Kidney (tissue), 14 donors: Measurements from ENCODE around the gene CDX1. TPM values are rescaled to one million over a fixed set of nuclear protein-coding genes. Genes with fewer than 3 reads are reported as not detected.

Experiments used
- DNase-seq, 5 donors: peaks; one replicate each; pipeline ENCODE4 v3.0.0-alpha.2; 2013 to 2020
- FAIRE-seq: peaks from 2 replicates; lab custom pipeline; 2012; peaks lifted over from hg19 to GRCh38; lab: Jason Lieb, UNC
- H3K27ac ChIP-seq, 2 donors: one replicate each; pipeline ENCODE4 v1.7.0; 2013; ENCODE audit warnings: low read depth in 2 of 2, low read length in 2 of 2, inconsistent platforms in 1 of 2
- H3K27me3 ChIP-seq: one replicate; pipeline ENCODE4 v1.7.1; 2013; ENCODE audit warnings: low read length, inconsistent platforms; ENCODE audit not compliant: control insufficient read depth, insufficient read depth
- H3K36me3 ChIP-seq, 3 donors: one replicate each; pipeline versions ENCODE4 v1.7.0 to v1.7.1; 2013; ENCODE audit warnings: low read length in 3 of 3, control low read depth in 1 of 3, inconsistent platforms in 1 of 3; ENCODE audit not compliant: insufficient read depth in 3 of 3, control insufficient read depth in 2 of 3
- H3K4me1 ChIP-seq, 3 donors: one replicate each; pipeline versions ENCODE4 v1.7.0 to v1.7.1; 2013; ENCODE audit warnings: low read length in 3 of 3, inconsistent platforms in 1 of 3, low read depth in 1 of 3; ENCODE audit not compliant: control insufficient read depth in 2 of 3, insufficient read depth in 2 of 3
- H3K4me3 ChIP-seq, 3 donors: one replicate each; pipeline versions ENCODE4 v1.7.0 to v1.8.1; 2013; ENCODE audit warnings: low read length in 3 of 3, control low read depth in 1 of 3, inconsistent platforms in 1 of 3
- H3K9ac ChIP-seq, 3 donors: one replicate each; pipeline versions ENCODE4 v1.7.0 to v1.7.1; 2013; ENCODE audit warnings: low read length in 3 of 3, control low read depth in 1 of 3, inconsistent platforms in 1 of 3
- H3K9me3 ChIP-seq, 3 donors: one replicate each; pipeline versions ENCODE4 v1.7.0 to v1.7.1; 2013; ENCODE audit warnings: low read length in 3 of 3, control low read depth in 1 of 3, inconsistent platforms in 1 of 3; ENCODE audit not compliant: control insufficient read depth in 2 of 3, insufficient read depth in 1 of 3
- CTCF ChIP-seq: IDR thresholded peaks from 3 replicates; pipeline ENCODE4 v1.5.1; 2012; ENCODE audit warnings: mild to moderate bottlenecking, moderate library complexity, borderline replicate concordance; ENCODE audit not compliant: insufficient read depth; ENCODE audit errors: extremely low read depth
- intact Hi-C: fragments of 100-400 bp; cut with DNase I; formaldehyde crosslinking; loops from one replicate; pipeline ENCODE4 v1.11.1; 2022
- polyA plus RNA-seq: library from polyadenylated mRNA; stranded (reverse); fragments of 350-450 nt; fragmentation: Illumina TruSeq; extraction: RNeasy Lipid Tissue Mini Kit (QIAGEN cat#74804); gene quantifications from one replicate; pipeline ENCODE4 v1.2.3, GENCODE V29; 2014; ENCODE audit warnings: low read depth, low replicate concordance; ENCODE audit not compliant: insufficient read depth
- total RNA-seq: library from RNA; stranded (reverse); fragmentation: NEBNext Ultra II Directional; extraction: Animal tissue kit (Norgen Biotek cat#: 25700); gene quantifications from one replicate; pipeline ENCODE4 v1.2.1, GENCODE V29; 2021
- donor health status: control.
- donor health status: control.
- donor health status: control.
- donor health status: control.
- donor health status: control.
- donor health status: DM: yes; HTN: yes; CAD: no.
- donor health status: Normal renal cell carcinoma (clear cell type).

Gene CDX1
- total and polyA plus RNA-seq, 2 donors from 2014 or later = 0.39 TPM; not detected in 1

GRCh38 chr5:150224483-150225027 is 58.0 kb downstream of the CDX1 start:
- no peaks in the 10 kb centered on the region for H3K27me3 ChIP-seq
- intact Hi-C loops = no loop called here
- H3K9me3 ChIP-seq = no peaks in the 10 kb centered on the region
- FAIRE-seq (no peak), DNase-seq (no peak)
- H3K27ac ChIP-seq = no peak overlapping the region
- H3K4me3 ChIP-seq = no peak overlapping the region
- no peaks in the 10 kb centered on the region for H3K36me3 ChIP-seq
- no peak for TF ChIP-seq CTCF
- no peaks in the 10 kb centered on the region for H3K4me1 ChIP-seq
- H3K9ac ChIP-seq = no peak overlapping the region

GRCh38 chr5:150227036-150227435 is 60.5 kb downstream of the CDX1 start:
- H3K4me3 ChIP-seq = no peak overlapping the region
- TF ChIP-seq CTCF = no peak
- H3K4me1 ChIP-seq = no peaks in the 10 kb centered on the region
- no peaks in the 10 kb centered on the region for H3K36me3 ChIP-seq
- H3K9ac ChIP-seq = no peak overlapping the region
- no peak for DNase-seq
- H3K27me3 ChIP-seq = no peaks in the 10 kb centered on the region
- H3K27ac ChIP-seq = no peak overlapping the region
- FAIRE-seq = no peak
- intact Hi-C loops = no loop called here
- no peaks in the 10 kb centered on the region for H3K9me3 ChIP-seq

DNA sequence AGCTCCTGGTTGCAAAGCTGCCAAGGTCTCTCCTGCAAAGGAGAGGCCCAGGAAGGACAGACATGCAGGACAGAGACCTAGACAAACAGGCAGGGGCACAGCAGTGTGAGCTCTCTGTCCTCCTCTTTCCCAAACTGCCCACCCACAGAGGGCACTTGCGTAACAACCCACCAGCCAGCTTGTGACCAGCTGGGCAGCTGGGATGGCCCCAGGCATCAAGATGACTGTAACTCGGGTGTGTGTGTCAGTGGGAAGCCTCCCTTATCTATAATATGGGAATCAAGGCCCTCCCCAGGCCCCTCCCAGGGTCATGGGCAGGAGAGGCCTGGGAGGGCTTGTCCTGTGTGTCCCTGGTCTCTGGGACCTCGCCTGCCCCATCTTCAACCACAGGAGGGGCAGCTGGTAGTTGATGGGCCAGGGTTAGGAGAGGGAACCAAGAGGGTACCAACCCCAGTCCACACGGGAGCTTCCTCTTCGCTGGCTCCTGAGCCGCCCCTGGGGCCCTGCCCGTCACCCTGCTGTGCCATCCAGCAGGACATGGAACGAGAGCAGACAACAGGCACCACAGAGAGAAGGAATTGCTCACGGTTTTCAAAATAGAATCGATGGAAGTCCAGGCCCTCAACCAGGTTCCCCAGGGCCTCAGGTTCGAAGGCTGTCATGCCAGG is 61.2 kb downstream of the CDX1 start:
- no peak overlapping the region for H3K9ac ChIP-seq
- no peak for FAIRE-seq
- H3K27me3 ChIP-seq = no peaks in the 10 kb centered on the region
- H3K36me3 ChIP-seq = no peaks in the 10 kb centered on the region
- H3K4me3 ChIP-seq = no peak overlapping the region
- no peak for TF ChIP-seq CTCF
- H3K27ac ChIP-seq = no peak overlapping the region
- intact Hi-C loops = no loop called here
- H3K9me3 ChIP-seq = no peaks in the 10 kb centered on the region
- no peaks in the 10 kb centered on the region for H3K4me1 ChIP-seq
- no peak for DNase-seq
